HuH-7 (cell line): ENCODE data around the gene DDX24.

ENCODE experiments used
- DNase-seq: peaks from one replicate; pipeline ENCODE4 v3.0.0; 2011; ENCODE audit warnings: low spot score

The DDX24 gene

DNA sequence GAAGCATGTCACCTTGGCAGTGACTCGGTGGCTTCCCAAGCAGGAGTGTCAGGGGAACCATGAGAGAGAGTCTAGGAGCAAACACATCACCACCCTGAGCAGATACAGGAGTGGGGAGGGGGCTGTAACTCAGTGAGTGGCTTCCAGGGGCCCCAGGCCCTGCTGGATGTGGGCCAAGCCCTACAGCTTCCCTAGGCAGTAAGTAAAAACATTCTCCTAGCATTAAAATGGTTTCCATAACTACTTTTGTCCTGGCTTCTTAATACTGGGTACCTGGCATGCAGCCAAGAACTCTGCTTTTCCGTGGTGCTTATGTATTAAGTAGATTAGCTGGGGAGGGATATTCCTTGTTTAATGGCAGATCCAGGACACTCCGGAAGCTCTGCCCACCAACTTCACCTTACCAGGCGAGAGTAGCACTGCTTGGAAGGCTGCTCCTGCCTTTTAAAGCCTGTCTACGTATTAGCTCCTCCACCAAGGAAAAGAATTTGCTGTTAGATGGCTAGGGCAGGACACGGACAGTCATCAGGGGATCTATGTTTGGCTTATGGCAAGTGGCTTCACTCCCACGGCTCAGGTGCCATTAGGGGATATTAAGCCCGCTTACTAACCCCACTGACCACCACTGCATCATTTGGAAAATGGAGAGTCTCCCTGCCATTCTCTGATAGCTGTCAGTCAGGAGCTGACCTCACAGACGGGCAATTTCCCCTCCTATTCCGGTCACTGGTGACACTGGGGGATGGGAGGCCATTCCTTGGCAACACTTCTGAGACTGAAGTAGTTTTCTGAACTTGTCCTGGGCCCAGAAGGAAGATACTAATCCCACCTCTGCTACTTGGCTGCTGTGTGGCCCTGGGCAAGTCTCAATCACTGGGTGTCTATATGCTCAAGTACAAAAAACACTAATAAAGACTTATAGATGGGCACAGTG lies 32.0 kb downstream of the DDX24 start:
- no peak for DNase-seq

DNA sequence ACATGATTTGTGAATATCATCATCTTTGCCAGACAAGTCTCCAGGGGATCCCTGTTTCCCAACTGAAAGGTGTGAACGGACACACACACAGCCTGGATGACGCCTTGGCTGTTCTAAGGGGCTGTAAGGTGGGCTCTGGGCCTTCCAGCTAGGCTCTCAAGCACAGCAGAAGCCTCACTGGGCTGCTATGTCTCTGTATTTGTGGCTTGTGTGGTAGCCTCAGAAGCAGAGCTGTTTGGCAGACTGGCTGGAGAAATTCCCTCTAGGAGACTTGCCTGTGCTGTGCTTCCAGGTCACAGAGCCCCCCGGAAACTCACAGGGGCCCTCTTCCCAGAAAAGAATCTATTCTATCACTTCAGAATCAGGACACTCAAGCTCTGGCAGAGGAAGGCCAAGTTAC lies 33.4 kb downstream of the DDX24 start:
- DNase-seq, result no peak

DNA sequence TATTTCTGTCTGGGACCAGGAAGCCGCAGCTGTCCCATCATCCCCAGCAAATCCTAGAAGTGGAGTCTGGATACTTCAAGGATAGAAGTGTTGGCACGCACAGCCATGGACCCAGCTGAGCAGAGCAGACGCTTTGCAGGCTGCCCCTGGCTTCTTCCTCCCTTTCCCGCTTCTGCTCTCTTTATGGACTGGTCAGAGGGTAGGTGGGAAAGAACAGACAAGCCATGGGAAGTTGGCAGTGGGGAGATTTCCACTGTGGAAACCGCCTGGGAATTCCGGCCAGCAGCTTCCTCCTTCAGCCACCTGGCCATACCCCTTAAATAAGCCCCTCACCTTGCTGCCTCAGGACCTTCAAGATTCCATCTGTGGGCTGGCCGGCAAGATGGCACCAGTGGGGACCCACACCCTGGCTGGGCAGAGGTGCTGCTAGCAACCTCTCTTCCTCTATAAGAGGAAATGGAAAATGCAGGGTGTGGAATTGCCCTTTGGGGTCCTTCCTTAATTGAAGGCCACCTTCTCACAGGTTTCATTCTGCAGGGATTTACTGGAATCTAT lies 34.2 kb downstream of the DDX24 start:
- no peak for DNase-seq

DNA sequence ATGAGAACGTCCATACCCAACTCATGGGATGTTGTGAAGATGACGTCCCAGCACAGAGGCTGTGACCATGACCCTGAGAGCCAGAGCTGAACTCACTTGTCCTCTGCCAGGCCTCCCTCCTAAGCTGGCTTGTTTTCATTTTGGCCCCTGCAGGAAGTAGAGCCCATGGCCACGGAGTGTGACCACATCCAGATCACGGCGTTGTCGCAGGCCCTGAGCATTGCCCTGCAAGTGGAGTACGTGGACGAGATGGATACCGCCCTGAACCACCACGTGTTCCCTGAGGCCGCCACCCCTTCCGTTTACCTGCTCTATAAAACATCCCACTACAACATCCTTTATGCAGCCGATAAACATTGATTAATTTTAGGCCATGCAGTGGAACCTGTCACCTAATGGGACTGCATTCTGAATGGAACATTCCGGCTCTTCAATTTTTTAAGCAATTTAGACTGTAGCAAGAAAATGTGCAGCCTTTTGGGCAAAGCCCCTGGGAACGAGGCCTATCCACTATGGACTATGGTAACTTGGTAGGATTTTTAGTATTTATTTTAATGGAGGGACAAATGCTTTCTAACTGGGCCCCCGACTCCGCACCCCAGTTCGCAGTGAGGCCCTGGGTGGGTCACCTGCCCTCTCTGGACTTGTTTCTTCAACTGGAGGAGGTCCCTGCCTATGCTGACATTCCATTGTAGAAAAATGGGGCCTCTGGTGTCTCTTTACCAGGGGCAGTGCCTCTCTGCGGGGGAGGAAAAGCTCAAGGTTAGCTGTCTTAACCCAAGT lies 35.2 kb downstream of the DDX24 start:
- DNase-seq, result no peak

DNA sequence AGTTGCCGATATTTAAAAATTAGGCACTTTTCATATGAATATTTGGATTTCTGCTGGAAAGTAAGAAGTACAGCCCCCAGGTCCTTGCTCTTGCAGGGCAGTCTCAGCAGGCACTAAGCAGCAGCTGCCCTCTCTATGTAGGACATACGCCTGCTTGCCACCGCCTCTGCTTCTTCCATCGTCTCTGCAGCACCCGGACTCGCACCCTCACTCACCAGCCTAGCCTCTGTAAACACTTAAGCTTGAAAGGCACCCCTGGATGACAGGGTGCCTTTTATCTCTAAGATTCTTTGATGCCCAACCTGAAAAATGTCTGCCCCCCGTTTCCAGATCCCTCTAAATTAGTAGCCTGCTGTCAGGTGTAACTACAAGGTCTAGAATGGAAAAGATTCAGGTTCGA lies 35.9 kb downstream of the DDX24 start:
- no peak for DNase-seq

DNA sequence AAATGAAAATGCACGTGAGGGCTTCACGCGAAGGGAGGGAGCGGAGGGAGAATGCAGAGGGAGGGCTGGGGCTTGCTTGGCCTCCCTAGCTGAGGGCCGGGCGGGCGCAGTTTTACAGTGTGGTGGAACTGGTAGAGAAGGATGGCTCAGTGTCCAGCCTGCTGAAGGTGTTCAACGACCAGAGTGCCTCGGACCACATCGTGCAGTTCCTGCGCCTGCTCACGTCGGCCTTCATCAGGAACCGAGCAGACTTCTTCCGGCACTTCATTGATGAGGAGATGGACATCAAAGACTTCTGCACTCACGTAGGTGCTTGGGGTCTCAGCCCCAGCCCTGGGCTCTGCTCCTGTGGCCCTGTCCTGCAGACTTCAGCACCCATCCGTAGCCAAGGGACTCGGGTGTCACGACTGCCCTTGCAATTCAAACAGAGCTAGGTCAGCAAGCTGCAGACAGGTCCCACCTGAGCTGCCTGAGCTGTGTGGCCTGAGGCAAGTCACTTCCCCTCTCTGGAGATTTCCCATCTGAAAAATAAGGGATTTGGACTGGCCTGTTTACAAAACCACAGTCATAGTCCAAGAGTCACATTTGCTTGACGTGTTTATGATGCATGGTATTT lies 36.4 kb downstream of the DDX24 start:
- DNase-seq, result no peak

DNA sequence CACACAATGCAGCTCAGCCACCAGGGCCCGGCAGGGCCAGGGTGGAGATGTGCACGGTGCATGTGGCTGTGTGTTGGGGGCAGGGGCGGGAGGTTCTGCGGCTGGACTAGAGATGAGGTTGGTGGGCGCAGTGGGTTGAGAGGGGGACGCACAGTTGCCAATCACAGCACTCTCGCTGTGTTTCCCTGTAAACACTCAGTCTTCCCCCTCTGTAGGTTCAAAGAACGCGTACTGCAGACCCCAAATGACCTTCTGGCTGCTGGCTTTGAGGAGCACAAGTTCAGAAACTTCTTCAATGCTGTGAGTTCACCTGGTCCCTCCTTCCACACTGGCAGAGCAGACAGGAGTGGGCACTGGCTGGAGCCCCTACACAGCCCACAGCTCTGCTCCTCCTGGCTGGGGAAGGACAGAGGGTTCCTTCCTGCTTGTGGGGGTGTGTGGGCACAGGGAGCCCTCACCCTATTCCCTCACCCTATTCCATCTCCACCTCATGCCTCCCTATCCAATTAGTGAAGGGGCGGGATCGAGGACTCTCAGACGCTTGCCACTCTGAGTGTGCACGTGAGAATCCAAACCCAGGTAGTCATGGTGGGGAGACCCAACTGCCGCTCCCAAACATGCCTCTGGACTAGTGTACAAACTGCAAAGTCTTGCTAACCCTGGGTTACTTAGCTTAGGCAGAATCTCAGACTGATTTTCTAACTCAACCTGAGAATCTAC lies 37.1 kb downstream of the DDX24 start:
- no peak for DNase-seq

DNA sequence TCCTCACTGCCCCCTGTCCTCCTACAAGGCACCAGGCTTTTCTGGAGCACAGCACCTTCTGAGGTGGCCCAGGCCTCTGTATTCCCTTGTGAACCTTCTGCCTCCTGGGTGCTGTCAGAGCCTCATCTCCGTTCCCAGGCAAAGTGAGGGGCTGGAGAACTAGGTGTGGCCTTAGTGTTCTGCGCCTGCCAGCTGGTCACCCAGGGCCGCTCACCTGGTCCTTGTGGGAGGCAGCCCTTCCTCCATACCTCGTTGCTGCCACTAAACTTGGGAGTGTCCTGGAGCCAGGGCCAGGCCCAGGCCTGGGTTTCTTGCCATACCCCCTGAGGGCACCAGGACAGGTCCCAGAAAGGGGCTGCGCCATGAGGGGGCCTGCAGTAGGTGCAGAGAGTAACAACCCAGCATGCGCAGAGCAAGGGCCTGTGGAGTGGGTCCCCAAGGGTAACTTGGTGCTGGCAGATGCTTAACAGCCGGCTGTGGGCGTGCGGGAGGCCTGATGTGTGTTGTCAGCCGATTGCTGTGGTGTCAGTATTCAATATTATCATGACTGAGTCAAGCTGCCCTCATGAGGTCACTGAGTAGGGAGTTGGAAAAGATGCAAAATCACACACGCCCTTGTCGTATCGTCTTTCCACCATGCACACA lies 37.8 kb downstream of the DDX24 start:
- no peak for DNase-seq

DNA sequence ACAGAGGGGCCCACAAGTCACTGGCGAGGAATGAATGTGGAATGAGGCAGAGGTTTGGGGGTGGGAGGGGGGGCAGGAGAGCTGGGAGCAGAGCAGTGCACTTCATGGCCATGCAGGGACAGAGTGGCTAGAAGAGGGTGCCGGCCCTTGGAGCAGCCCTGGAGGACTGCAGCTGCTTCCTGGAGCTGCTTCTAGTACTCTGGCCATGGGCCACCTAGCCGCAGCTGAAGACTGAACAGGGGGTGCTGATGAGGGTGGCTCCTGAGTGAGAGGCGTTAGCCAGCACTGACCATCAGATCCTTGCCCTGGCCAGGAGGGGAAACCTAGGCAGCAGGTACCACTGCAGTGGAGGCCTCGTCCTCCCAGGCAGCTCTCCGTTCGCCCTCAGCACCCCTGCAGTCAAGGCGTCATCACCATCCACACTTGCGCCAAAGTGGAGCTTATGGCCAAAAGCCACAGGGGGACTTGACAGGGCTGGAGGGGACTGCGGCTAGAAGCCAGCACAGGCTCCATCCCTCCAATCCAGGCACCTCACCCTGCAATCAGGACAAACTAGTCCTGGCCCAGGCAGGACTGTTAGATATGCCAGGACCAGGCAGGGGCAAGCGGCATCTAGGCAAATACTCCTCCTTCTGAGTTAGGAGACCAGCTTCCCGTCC lies 38.4 kb downstream of the DDX24 start:
- DNase-seq, result no peak

DNA sequence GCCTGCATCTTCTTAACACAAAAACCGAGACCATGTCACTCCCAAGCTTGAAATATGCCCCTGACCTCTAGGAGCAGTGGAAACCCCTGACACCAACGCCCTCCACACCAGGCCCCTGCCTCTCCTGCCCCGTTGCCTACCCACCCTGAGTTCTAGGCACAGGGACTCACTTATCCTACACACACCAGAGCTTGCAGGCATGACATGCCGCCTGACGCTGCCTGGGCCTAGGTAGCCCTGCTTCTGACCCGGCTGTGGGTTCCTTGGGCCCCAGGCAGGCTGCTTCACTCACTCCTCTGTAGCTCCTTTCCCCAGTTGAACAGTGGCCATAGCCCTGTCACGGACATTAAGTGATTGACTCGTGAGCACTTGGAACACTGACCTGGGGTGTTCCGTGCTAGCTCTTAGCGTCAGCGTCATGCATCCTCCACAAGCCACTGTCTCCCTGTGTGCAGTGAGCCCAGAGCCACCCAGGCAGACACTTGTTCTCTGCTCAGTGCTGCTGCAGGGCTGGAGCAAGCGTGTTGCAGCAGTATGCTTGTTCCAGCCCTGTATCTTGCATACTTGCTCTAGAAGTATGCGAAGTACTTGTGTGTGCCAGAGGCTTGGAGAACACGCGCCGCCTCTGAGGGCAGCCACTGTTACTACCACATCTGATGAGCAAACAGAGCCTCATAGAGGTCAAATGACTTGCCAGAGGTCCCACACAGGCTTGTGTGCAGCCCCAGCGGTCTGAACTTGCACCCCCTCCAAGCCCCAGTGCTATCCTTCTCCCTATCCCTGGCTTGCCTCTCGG lies 39.3 kb downstream of the DDX24 start:
- DNase-seq, result no peak

DNA sequence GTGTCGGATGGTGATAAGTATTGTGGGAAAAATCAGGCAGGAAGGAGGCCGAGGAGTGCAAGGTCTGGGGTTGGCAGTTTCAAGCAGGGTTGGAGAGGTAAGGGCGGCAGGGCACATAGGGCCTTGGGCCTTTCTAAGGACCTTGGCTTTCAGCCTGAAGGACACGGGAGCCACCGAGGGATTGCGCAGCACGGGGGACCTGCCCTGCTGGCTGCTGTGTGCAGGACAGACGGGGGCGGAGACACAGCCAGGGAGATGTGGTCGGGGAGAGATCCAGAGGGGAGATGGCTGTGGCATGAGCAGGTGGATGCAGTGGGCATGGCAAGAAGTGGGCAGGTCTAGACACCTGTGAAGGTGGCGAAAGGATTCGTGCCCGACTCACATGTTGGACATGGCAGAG lies 40.2 kb downstream of the DDX24 start:
- no peak for DNase-seq

DNA sequence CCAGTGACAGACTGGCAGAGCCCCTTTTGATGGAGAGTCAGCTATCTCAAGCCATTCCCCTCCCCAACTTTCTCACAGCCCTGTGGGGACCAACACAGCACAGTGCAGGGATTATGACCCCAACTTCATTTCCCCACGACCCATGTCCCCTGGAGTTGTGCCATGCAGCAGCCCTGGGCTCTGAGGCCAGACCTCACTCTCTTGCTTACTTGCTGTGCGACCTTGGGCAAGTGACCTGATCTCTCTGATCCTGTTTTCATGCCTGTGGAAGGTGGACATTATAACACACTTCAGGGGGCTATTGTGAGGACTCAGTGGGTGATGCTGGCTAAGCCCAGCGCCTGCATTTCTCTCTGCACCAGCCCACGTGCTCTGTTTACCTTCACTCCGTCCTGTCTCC lies 40.8 kb downstream of the DDX24 start:
- DNase-seq, result no peak

DNA sequence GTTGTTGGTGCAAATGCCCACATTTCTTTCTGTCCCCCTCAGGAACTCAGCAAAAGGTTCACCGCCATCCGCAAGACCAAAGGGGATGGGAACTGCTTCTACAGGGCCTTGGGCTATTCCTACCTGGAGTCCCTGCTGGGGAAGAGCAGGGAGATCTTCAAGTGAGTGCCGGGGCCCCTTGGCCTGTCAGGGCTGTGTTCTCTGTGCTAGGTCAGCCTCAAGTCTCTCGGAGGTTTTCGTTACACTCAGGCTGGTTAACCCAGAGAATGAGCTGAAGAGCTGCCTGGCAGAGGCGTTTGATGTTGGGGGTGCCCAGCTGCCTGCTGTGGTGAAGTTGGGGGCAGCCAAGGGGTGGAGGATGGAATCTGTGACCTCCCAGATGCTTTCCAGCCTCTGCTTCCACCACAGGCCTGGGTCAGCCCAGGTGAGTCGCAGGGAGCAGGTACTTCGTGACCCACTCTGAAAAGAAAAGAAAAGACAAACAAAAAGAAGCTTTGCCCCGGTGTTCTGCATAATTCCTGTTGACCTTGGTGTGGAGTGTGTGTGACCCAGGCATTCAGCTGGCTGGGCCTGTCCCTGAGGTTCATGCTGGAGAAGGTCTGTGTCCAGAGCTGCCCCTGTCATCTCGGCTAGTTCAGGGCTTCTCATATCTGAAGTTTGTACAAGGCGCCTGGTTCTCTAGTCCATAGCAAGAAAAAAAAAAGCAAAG lies 41.9 kb downstream of the DDX24 start:
- DNase-seq, result no peak

DNA sequence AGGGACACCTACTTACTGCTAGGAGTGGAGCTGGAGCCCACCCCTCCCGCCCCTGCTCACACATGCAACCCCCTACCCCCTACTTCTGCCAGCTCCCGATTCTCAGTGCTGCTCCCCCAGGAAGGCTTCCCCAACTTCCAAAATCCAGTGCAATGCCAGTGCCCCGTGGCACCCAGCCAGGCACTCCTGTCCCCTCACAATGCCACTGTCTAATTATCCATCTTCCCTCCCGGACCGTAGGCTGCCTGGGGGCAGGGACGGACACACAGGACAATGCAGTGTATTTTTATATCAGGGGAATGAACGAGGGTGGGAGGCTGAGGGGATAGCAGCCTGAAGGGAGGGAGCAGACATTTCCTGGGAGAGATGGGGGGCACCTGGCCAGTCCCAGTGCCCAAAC lies 42.5 kb downstream of the DDX24 start:
- no peak for DNase-seq

DNA sequence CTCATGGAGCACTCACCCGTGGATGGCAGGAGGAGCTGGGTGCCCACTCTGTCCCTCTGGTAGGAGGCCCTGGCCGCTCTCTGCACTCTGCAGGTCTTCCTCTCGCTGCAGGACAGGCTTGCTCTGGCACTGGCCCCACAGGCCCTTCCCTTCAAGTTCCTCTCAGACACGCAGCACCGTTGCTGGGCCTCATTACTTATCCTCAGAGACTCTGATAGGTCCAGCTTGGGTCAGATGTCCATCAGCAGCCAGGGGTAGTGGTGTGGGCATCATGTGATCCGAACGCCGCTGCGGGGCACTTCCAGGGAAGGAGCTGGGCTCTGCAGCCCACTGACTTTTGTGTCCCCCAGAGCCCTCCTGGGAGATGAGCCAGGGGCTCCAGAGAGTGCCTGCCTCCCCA lies 43.0 kb downstream of the DDX24 start:
- DNase-seq, result no peak

DNA sequence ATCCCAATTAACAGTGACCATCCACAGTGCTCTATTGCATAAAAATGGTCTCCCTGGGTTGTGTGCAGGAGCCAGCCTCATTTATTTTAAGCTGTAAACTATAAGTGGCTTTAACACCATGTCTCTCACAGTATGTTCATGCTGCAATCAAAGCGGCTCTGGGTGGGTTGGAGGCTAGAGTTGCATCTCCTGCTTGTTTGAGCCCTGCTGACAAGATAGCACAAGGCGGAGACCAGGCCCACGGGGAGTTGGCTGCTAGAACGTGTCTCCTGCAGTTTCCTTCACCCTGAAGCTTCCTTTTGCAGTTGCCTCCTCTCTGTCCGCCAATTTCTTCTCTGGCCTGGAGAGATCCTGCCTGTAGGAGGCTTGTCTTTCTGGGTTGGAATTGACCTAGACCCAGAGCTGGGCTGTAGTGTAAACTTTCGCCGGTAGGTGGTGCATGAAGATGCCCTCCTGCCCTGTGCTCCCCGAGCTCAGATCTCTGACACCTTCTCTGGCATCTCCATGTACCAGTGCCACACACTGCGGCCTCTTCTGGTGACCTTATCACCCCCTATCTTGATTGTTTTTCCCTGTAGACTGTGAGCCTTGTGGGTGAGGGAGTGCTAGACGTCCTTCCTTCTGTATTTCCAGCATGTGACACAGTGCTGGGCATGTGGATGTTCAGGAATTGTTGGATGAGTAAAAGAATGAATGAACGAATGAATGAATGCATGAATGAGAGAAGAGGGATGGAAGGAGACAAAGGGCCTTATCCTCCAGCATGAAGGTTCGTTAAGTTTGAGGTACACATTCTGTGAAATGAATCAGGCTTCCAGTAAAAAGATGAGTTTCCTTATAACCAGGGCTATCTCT lies 44.5 kb downstream of the DDX24 start:
- peak; percentile 77 for DNase-seq

DNA sequence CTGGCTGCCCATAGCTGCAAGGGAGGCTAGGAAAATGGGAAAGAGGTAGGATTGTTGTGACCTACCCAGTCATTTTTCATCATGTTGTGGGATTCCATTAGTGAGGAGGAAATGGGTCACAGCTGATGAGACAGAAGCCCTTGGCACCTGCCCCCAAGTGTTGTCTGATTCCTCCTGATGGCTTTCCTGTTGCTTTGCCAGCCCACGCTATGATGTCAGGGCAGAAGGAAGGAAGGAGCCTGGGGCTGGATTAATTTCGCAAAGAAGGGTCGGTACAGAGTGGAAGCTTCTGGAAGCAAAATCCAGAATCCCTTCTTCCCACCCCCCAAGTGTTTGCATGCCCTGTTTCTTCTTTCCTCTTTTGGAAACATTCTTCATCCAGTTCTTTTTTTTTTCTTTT lies 46.1 kb downstream of the DDX24 start:
- no peak for DNase-seq

DNA sequence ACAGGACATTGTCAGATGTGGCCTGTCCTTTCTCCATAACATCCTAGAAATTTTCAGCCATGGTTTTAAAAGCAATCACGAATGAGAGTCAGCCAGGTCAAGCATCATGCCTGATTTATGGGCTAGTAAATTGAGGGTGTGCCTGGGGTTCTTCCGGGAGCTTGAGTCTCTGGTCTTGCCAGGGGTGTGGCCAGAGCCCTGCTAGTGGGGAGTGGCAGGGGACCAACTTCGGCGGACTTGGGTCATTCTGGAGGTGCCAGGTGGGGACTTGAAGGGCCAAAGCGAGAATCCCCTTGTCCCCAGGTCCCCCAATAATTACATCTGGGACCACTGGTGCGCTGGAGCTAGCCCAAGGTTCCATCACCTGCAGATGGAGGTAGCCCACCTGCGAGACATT lies 49.1 kb downstream of the DDX24 start:
- no peak for DNase-seq
